ENCODE measurements around the gene TMED4. TPM values are rescaled to one million over a fixed set of nuclear protein-coding genes. Genes with fewer than 3 reads are reported as not detected.

The TMED4 gene
- total RNA-seq, 4 donors from 2014 or later: 132 to 232 (median 218) TPM

GRCh38 chr7:44625526-44626471, 43.8 kb upstream of the TMED4 start:
- H3K27me3 ChIP-seq: no peaks in the 10 kb centered on the region
- no peak overlapping the region for H3K27ac ChIP-seq
- 89% methylated on average over 6 of the region's 6 CpGs for WGBS, 2 donors
- no peaks in the 10 kb centered on the region for H3K9me3 ChIP-seq
- no peak overlapping the region for H3K4me3 ChIP-seq
- peaks cover 0 to 44% (median 6%) of the 10 kb centered on the region in 4 donors for H3K4me1 ChIP-seq
- DNase-seq (ENCODE audit: low spot score in 2 of 2): no peak
- H3K36me3 ChIP-seq: peaks cover 0 to 46% (median 0%) of the 10 kb centered on the region in 3 donors
- TF ChIP-seq EP300 (IDR thresholded peaks at IDR 0.05) (no peak), CTCF (IDR thresholded peaks at IDR 0.05) (no peak), POLR2A (IDR thresholded peaks at IDR 0.05) (no peak)

DNA sequence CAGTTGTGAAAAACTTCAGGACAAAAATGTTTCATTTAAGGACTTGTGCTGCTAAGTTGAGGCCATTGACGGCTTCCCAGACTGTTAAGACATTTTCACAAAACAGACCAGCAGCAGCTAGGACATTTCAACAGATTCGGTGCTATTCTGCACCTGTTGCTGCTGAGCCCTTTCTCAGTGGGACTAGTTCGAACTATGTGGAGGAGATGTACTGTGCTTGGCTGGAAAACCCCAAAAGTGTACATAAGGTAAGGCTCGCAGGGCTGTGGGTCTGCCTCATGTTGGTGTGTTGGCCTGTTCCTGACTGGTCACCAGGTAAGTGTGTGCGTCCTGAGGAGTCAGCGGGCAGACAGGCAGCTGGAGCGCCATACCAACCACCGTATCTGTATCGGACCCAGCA, 42.3 kb upstream of the TMED4 start:
- TF ChIP-seq CTCF (IDR thresholded peaks at IDR 0.05) (no peak), POLR2A (IDR thresholded peaks at IDR 0.05) (no peak), EP300 (IDR thresholded peaks at IDR 0.05) (no peak)
- no peak for DNase-seq (ENCODE audit: low spot score in 2 of 2)
- peaks cover 0 to 45% (median 4%) of the 10 kb centered on the region in 4 donors for H3K4me1 ChIP-seq
- no peak overlapping the region for H3K4me3 ChIP-seq
- H3K9me3 ChIP-seq: no peaks in the 10 kb centered on the region
- WGBS, 2 donors: 92 to 93% methylated on average over 9 of the region's 9 CpGs
- no peaks in the 10 kb centered on the region for H3K27me3 ChIP-seq
- no peak overlapping the region for H3K27ac ChIP-seq
- H3K36me3 ChIP-seq: peaks cover 0 to 38% (median 0%) of the 10 kb centered on the region in 3 donors

GRCh38 chr7:44622342-44623151, 40.5 kb upstream of the TMED4 start:
- Histone ChIP-seq H3K27ac (peak overlapping the region in 3 of 4 donors; percentile 34 to 45 (median 44)), H3K9me3 (no peaks in the 10 kb centered on the region), H3K27me3 (no peaks in the 10 kb centered on the region), H3K36me3 (peaks cover 0 to 35% (median 0%) of the 10 kb centered on the region in 3 donors), H3K4me1 (peaks cover 0 to 46% (median 4%) of the 10 kb centered on the region in 4 donors), H3K4me3 (no peak overlapping the region)
- TF ChIP-seq CTCF (IDR thresholded peaks at IDR 0.05) (no peak), EP300 (IDR thresholded peaks at IDR 0.05) (no peak), POLR2A (IDR thresholded peaks at IDR 0.05) (no peak)
- DNase-seq (ENCODE audit: low spot score in 2 of 2): no peak
- WGBS, 2 donors: 57 to 67% methylated on average over 5 of the region's 5 CpGs

DNA sequence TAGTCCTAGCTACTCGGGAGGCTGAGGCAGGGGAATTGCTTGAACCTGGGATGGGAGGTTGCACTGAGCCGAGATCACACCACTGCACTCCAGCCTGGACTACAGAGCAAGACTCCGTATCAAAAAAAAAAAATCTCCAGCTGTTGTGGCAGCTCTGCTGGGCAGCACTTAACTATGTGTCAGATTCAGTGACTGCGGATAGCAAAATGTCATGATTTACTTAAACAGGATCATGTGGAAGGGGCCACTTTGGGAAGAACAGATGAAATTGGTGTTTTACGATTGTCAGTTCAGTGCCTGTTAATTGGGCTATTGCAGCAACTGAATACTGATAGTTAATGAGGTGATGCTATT, 39.7 kb upstream of the TMED4 start:
- Histone ChIP-seq H3K4me3 (no peak overlapping the region), H3K36me3 (peaks cover 0 to 29% (median 0%) of the 10 kb centered on the region in 3 donors), H3K27me3 (no peaks in the 10 kb centered on the region), H3K4me1 (peaks cover 0 to 50% (median 4%) of the 10 kb centered on the region in 4 donors), H3K9me3 (no peaks in the 10 kb centered on the region), H3K27ac (peak overlapping the region in 3 of 4 donors; percentile 2 to 74 (median 34))
- TF ChIP-seq CTCF (IDR thresholded peaks at IDR 0.05) (no peak), EP300 (IDR thresholded peaks at IDR 0.05) (no peak), POLR2A (IDR thresholded peaks at IDR 0.05) (no peak)
- no peak for DNase-seq (ENCODE audit: low spot score in 2 of 2)
- WGBS, 2 donors: 80 to 85% methylated on average over 5 of the region's 5 CpGs
